Measurements from ENCODE around the gene ERICH3.
"Not testable (repeated sequence)": the region's sequence is repeated elsewhere in the genome, so short reads cannot be mapped to it uniquely, and the experiment has no call there.

Gene ERICH3

DNA sequence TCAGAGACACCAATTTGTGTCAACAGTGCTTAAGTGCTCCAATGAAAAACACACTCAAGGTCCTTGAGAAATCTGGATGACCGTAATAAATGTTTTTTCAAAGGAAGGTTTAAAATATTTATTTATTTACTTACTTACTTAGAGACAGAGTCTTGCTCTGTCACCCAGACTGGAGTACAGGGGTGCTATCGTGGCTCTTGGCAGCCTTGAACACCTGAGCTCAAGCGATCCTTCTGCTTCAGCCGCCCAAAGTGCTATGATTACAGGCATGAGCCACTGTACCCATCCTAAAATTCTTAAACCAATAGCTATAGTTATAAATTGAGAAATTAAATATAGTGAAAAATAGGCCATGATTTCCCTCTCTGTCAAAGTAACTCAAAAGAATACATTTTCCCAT is 17.3 kb upstream of the ERICH3 start:
- H3K36me3 Mint-ChIP-seq (ENCODE audit: insufficient read depth) = no peaks in the 10 kb centered on the region
- H3K9me3 Mint-ChIP-seq = no peaks in the 10 kb centered on the region
- H3K4me3 Mint-ChIP-seq = no peak overlapping the region
- DNase-seq = no peak
- no peak for ATAC-seq (replicated peaks)
- H3K4me1 Mint-ChIP-seq (ENCODE audit: low read depth in 2 of 2) = peaks cover 3 to 5% of the 10 kb centered on the region in 2 donors
- no peaks in the 10 kb centered on the region for H3K27me3 Mint-ChIP-seq
- H3K27ac Mint-ChIP-seq = no peak overlapping the region

- DNase-seq = no peak
- no peaks in the 10 kb centered on the region for H3K9me3 Mint-ChIP-seq
- H3K4me3 Mint-ChIP-seq = no peak overlapping the region
- H3K27ac Mint-ChIP-seq = no peak overlapping the region
- peaks cover 3 to 5% of the 10 kb centered on the region in 2 donors for H3K4me1 Mint-ChIP-seq (ENCODE audit: low read depth in 2 of 2)
- no peaks in the 10 kb centered on the region for H3K36me3 Mint-ChIP-seq (ENCODE audit: insufficient read depth)
- ATAC-seq (replicated peaks) = no peak
- H3K27me3 Mint-ChIP-seq = peaks cover 0 to 1% of the 10 kb centered on the region in 2 donors
Observed at GRCh38 chr1:74690364-74690696, 16.7 kb upstream of the ERICH3 start.

- peaks cover 0 to 7% of the 10 kb centered on the region in 2 donors for H3K27me3 Mint-ChIP-seq
- H3K9me3 Mint-ChIP-seq = no peaks in the 10 kb centered on the region
- H3K4me1 Mint-ChIP-seq (ENCODE audit: low read depth in 2 of 2) = peaks cover 3 to 5% of the 10 kb centered on the region in 2 donors
- DNase-seq (peak; percentile 36 to 51 (median 39)), ATAC-seq (replicated peaks) (no peak)
- no peaks in the 10 kb centered on the region for H3K36me3 Mint-ChIP-seq (ENCODE audit: insufficient read depth)
- H3K4me3 Mint-ChIP-seq = no peak overlapping the region
- H3K27ac Mint-ChIP-seq = no peak overlapping the region
Observed at GRCh38 chr1:74689621-74690363, 16.2 kb upstream of the ERICH3 start.

DNA sequence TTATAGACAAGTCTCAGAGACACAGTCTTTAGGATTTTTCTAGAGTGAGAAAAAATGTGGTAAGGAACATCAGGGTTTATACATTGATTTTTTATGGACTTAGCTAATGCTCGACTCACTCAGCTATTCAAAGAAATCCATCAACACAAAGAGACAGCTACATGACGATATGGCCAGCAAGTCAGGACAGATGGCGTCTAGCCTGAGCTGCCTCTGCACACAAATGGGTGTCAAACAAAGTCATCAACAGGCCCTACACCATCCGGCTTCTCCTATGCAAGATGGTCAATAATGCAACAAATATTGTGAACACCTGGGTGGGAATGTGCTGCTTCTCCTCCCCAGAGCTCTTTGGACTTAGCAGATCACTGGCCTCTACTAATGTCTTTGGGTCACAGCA is 13.3 kb upstream of the ERICH3 start:
- no peaks in the 10 kb centered on the region for H3K36me3 Mint-ChIP-seq (ENCODE audit: insufficient read depth)
- ATAC-seq (replicated peaks) (no peak), DNase-seq (no peak)
- H3K27ac Mint-ChIP-seq = no peak overlapping the region
- peaks cover 0 to 9% of the 10 kb centered on the region in 2 donors for H3K27me3 Mint-ChIP-seq
- no peaks in the 10 kb centered on the region for H3K9me3 Mint-ChIP-seq
- no peak overlapping the region for H3K4me3 Mint-ChIP-seq
- H3K4me1 Mint-ChIP-seq (ENCODE audit: low read depth in 2 of 2) = peaks cover 3 to 5% of the 10 kb centered on the region in 2 donors

DNA sequence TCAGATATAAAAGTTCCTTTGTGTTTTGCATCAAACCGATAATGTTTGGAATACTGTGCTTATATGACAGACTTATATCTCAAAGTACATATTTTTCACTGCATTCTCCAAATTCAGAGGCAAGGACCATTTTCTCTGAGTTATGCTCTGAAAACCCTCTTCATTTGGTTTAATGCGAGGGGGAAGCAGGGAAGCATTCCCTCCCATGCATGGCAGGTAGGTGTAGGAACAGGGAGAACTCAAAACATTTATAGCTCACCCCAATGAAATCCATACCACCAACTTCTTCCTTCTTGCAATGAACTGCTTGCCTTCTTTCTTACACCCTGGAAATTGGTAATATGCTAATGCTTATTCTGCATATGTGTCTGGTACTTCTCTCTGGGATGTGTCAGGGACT is 10.7 kb upstream of the ERICH3 start:
- Mint-ChIP-seq H3K27me3 (peaks cover 0 to 9% of the 10 kb centered on the region in 2 donors), H3K36me3 (ENCODE audit: insufficient read depth) (no peaks in the 10 kb centered on the region), H3K4me1 (ENCODE audit: low read depth in 2 of 2) (no peaks in the 10 kb centered on the region), H3K27ac (no peak overlapping the region), H3K9me3 (no peaks in the 10 kb centered on the region), H3K4me3 (no peak overlapping the region)
- no peak for ATAC-seq (replicated peaks)
- no peak for DNase-seq

GRCh38 chr1:74683656-74684055 is 10.1 kb upstream of the ERICH3 start:
- no peak for DNase-seq
- H3K4me3 Mint-ChIP-seq = no peak overlapping the region
- no peak for ATAC-seq (replicated peaks)
- no peaks in the 10 kb centered on the region for H3K4me1 Mint-ChIP-seq (ENCODE audit: low read depth in 2 of 2)
- H3K27ac Mint-ChIP-seq = no peak overlapping the region
- H3K36me3 Mint-ChIP-seq (ENCODE audit: insufficient read depth) = no peaks in the 10 kb centered on the region
- H3K27me3 Mint-ChIP-seq = peaks cover 0 to 9% of the 10 kb centered on the region in 2 donors
- H3K9me3 Mint-ChIP-seq = no peaks in the 10 kb centered on the region

GRCh38 chr1:74681851-74682250 is 8.3 kb upstream of the ERICH3 start:
- DNase-seq (no peak), ATAC-seq (replicated peaks) (no peak)
- Mint-ChIP-seq H3K36me3 (ENCODE audit: insufficient read depth) (no peaks in the 10 kb centered on the region), H3K4me1 (ENCODE audit: low read depth in 2 of 2) (no peaks in the 10 kb centered on the region), H3K27me3 (peaks cover 0 to 9% of the 10 kb centered on the region in 2 donors), H3K4me3 (no peak overlapping the region), H3K27ac (no peak overlapping the region), H3K9me3 (no peaks in the 10 kb centered on the region)

DNA sequence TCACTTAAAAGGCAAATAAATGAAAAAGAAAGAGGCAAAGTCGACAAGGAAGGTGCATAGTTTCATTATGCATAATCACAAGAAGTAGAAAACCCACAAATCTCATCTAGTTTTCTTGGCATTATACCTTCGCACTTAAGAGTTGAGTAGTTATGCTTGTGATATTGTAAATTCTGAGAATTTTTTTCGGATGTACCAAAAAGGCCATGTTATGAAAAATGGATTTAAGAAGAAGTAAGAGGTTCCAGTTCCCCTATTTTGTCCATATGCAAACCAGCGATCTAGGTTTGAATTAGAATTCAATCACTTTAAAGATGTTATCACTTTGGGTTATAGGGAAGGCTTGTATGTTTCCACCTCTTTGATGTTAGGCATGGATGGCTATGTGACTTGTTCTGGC is 7.9 kb upstream of the ERICH3 start:
- Mint-ChIP-seq H3K27ac (no peak overlapping the region), H3K4me3 (no peak overlapping the region), H3K4me1 (ENCODE audit: low read depth in 2 of 2) (no peaks in the 10 kb centered on the region), H3K36me3 (ENCODE audit: insufficient read depth) (no peaks in the 10 kb centered on the region), H3K27me3 (peaks cover 0 to 9% of the 10 kb centered on the region in 2 donors), H3K9me3 (no peaks in the 10 kb centered on the region)
- ATAC-seq (replicated peaks) (no peak), DNase-seq (no peak)

- DNase-seq (no peak), ATAC-seq (replicated peaks) (no peak)
- Mint-ChIP-seq H3K27ac (no peak overlapping the region), H3K4me1 (ENCODE audit: low read depth in 2 of 2) (no peaks in the 10 kb centered on the region), H3K4me3 (no peak overlapping the region), H3K27me3 (peaks cover 0 to 9% of the 10 kb centered on the region in 2 donors), H3K9me3 (no peaks in the 10 kb centered on the region), H3K36me3 (ENCODE audit: insufficient read depth) (no peaks in the 10 kb centered on the region)
Observed at GRCh38 chr1:74681001-74681400, 7.4 kb upstream of the ERICH3 start.

- no peak overlapping the region for H3K27ac Mint-ChIP-seq
- DNase-seq = no peak
- no peaks in the 10 kb centered on the region for H3K9me3 Mint-ChIP-seq
- no peak for ATAC-seq (replicated peaks)
- H3K27me3 Mint-ChIP-seq = peaks cover 4 to 11% of the 10 kb centered on the region in 2 donors
- H3K36me3 Mint-ChIP-seq (ENCODE audit: insufficient read depth) = no peaks in the 10 kb centered on the region
- no peak overlapping the region for H3K4me3 Mint-ChIP-seq
- H3K4me1 Mint-ChIP-seq (ENCODE audit: low read depth in 2 of 2) = no peaks in the 10 kb centered on the region
Observed at GRCh38 chr1:74679811-74680210, 6.2 kb upstream of the ERICH3 start.

- no peaks in the 10 kb centered on the region for H3K9me3 Mint-ChIP-seq
Observed at GRCh38 chr1:74677926-74678325, 4.3 kb upstream of the ERICH3 start.

DNA sequence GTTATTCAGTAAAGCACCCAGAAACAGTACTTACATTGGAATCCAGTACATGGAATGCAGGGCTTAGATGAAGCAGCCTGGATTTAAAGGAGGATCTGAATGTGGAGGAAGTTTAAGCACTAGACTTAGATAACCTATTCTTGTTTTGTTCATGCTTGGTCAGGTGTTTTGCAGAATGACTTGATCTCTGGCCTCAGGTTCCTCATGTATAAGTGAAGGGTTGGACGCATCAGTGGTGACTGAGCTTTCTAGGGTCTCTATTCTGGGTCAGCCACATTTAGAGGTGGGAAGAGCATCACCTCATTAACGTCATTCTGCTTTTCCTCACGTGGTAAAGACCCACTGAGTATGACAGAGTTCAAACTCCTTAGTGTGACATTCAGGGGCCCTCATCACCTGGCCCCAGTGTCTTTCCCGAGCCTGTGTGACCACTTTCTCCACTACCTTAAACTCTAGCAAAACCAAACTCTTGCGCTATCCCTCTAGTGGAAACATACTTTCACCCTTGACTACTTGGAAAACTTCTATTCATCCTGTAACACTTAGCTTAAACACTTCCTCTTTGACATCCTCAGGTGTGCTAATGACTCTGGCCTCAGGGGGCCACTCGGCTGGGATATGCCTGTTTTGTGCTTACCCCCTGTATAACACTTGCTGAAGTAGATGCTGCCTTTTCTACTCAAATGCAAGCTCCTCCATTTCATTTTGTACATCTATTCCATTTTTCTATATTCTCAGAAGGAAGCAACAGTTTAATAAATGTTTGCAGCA is 871 bp upstream of the ERICH3 start:
- Mint-ChIP-seq H3K4me1 (ENCODE audit: low read depth in 2 of 2) (no peaks in the 10 kb centered on the region), H3K4me3 (no peak overlapping the region), H3K9me3 (peaks cover 0 to 4% of the 10 kb centered on the region in 2 donors), H3K27me3 (peaks cover 33 to 35% of the 10 kb centered on the region in 2 donors), H3K27ac (no peak overlapping the region), H3K36me3 (ENCODE audit: insufficient read depth) (no peaks in the 10 kb centered on the region)
- no peak for ATAC-seq (replicated peaks)
- no peak for DNase-seq

More at GRCh38 chr1:74677926-74678325, 4.3 kb upstream of the ERICH3 start:
- H3K4me1 Mint-ChIP-seq (ENCODE audit: low read depth in 2 of 2) = no peaks in the 10 kb centered on the region
- no peak for ATAC-seq (replicated peaks)
- H3K27me3 Mint-ChIP-seq = peaks cover 18 to 29% of the 10 kb centered on the region in 2 donors
- no peak for DNase-seq
- no peaks in the 10 kb centered on the region for H3K36me3 Mint-ChIP-seq (ENCODE audit: insufficient read depth)
- H3K4me3 Mint-ChIP-seq = no peak overlapping the region
- no peak overlapping the region for H3K27ac Mint-ChIP-seq

DNA sequence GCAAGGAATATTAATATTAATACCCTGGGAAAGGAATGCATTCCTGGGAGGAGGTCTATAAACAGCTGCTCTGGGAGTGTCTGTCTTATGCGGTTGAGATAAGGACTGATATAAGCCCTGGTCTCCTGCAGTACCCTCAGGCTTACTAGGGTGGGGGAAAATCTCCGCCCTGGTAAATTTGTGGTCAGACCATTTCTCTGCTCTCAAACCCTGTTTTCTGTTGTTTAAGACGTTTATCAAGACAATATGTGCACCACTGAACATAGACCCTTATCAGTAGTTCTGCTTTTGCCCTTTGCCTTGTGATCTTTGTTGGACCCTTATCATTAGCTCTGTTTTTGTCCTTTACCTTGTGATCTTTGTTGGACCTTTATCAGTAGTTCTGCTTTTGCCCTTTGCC is 2.7 kb downstream of the ERICH3 start:
- H3K4me1 Mint-ChIP-seq (ENCODE audit: low read depth in 2 of 2); H3K27ac Mint-ChIP-seq; ATAC-seq (replicated peaks); H3K36me3 Mint-ChIP-seq (ENCODE audit: insufficient read depth); H3K9me3 Mint-ChIP-seq; H3K4me3 Mint-ChIP-seq; DNase-seq: not testable (repeated sequence)
- peaks cover 44% of the 10 kb centered on the region in 2 donors for H3K27me3 Mint-ChIP-seq

DNA sequence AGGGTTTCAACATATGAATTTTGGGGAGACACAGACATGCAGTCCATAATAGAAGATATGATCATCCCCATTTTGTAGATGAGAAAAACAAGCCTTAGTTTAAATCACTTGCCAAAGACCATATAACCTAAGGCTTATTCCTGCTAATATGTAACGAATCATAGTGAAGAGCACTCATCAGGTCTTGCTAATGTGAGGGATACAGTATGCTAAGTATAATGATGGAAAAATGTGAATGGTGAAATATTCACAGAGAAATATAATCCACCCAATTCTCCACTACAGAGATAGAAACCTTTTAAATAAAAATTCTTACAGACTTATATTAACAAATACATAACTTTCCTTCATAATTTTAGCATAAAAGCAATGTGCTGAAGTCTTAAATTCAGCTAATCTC is 18.9 kb downstream of the ERICH3 start:
- H3K27ac Mint-ChIP-seq = no peak overlapping the region
- ATAC-seq (replicated peaks) (no peak), DNase-seq (no peak)
- no peaks in the 10 kb centered on the region for H3K4me1 Mint-ChIP-seq (ENCODE audit: low read depth in 2 of 2)
- H3K4me3 Mint-ChIP-seq = no peak overlapping the region
- H3K9me3 Mint-ChIP-seq = peaks cover 0 to 4% of the 10 kb centered on the region in 2 donors
- peaks cover 0 to 21% of the 10 kb centered on the region in 2 donors for H3K27me3 Mint-ChIP-seq
- H3K36me3 Mint-ChIP-seq (ENCODE audit: insufficient read depth) = no peaks in the 10 kb centered on the region
